GM19238 (cell line): ENCODE data around the gene C3orf22.

Experiments
- DNase-seq: peaks from one replicate; pipeline ENCODE4 v3.0.0; 2011; ENCODE audit warnings: low spot score; ENCODE audit not compliant: insufficient read length

Gene C3orf22

GRCh38 chr3:126515066-126515706 lies 43.5 kb downstream of the C3orf22 start:
- DNase-seq, result no peak

GRCh38 chr3:126514161-126514560 lies 44.6 kb downstream of the C3orf22 start:
- no peak for DNase-seq

GRCh38 chr3:126512916-126513650 lies 45.6 kb downstream of the C3orf22 start:
- no peak for DNase-seq

- no peak for DNase-seq
These were observed 46.7 kb downstream of the C3orf22 start for GRCh38 chr3:126512026-126512425.

- no peak for DNase-seq
These were observed 47.4 kb downstream of the C3orf22 start for GRCh38 chr3:126511291-126511690.

- DNase-seq, result no peak
These were observed 48.3 kb downstream of the C3orf22 start for GRCh38 chr3:126510308-126510910.

- DNase-seq, result no peak
These were observed 49.0 kb downstream of the C3orf22 start for GRCh38 chr3:126509597-126510307.

GRCh38 chr3:126508564-126508964 lies 50.2 kb downstream of the C3orf22 start:
- no peak for DNase-seq

- DNase-seq, result no peak
These were observed 50.8 kb downstream of the C3orf22 start for GRCh38 chr3:126507886-126508285.

- no peak for DNase-seq
These were observed 55.0 kb downstream of the C3orf22 start for GRCh38 chr3:126503701-126504100.

- no peak for DNase-seq
These were observed 56.1 kb downstream of the C3orf22 start for GRCh38 chr3:126502656-126503055.

- no peak for DNase-seq
These were observed 57.0 kb downstream of the C3orf22 start for GRCh38 chr3:126501736-126502135.

- DNase-seq, result no peak
These were observed 57.7 kb downstream of the C3orf22 start for GRCh38 chr3:126501054-126501453.

- DNase-seq, result no peak
These were observed 58.7 kb downstream of the C3orf22 start for GRCh38 chr3:126500016-126500415.
